GM21515 (cell line): ENCODE data around the gene LBP.
"Not testable (repeated sequence)": the region's sequence is repeated elsewhere in the genome, so short reads cannot be mapped to it uniquely, and the experiment has no call there.

Experiments
- ATAC-seq: cut with Tn5 transposase; IDR thresholded peaks from one replicate; pipeline ENCODE4 v1.9.1; 2021; ENCODE audit not compliant: unreplicated experiment

Gene LBP

GRCh38 chr20:38393259-38393658 is 47.0 kb downstream of the LBP start:
- ATAC-seq: no peak

- no peak for ATAC-seq
These were observed 48.9 kb downstream of the LBP start for GRCh38 chr20:38395165-38395564.

GRCh38 chr20:38395751-38396395 is 49.6 kb downstream of the LBP start:
- ATAC-seq: not testable (repeated sequence)

- no peak for ATAC-seq
These were observed 55.8 kb downstream of the LBP start for GRCh38 chr20:38402089-38402488.

- no peak for ATAC-seq
These were observed 56.5 kb downstream of the LBP start for GRCh38 chr20:38402816-38403215.

GRCh38 chr20:38404016-38404415 is 57.7 kb downstream of the LBP start:
- ATAC-seq: no peak

GRCh38 chr20:38405132-38405531 is 58.9 kb downstream of the LBP start:
- no peak for ATAC-seq

GRCh38 chr20:38406476-38406875 is 60.2 kb downstream of the LBP start:
- no peak for ATAC-seq

GRCh38 chr20:38407321-38407720 is 61.0 kb downstream of the LBP start:
- ATAC-seq: no peak

GRCh38 chr20:38407822-38408221 is 61.5 kb downstream of the LBP start:
- not testable (repeated sequence) for ATAC-seq

- no peak for ATAC-seq
These were observed 66.7 kb downstream of the LBP start for GRCh38 chr20:38412877-38413577.

GRCh38 chr20:38414769-38415450 is 68.6 kb downstream of the LBP start:
- no peak for ATAC-seq

- no peak for ATAC-seq
These were observed 72.4 kb downstream of the LBP start for GRCh38 chr20:38418509-38419204.

- no peak for ATAC-seq
These were observed 74.3 kb downstream of the LBP start for GRCh38 chr20:38420388-38421085.

GRCh38 chr20:38421915-38422314 is 75.6 kb downstream of the LBP start:
- no peak for ATAC-seq

- no peak for ATAC-seq
These were observed 77.3 kb downstream of the LBP start for GRCh38 chr20:38423541-38423940.

- no peak for ATAC-seq
These were observed 78.1 kb downstream of the LBP start for GRCh38 chr20:38424401-38424800.

- ATAC-seq: no peak
These were observed 80.0 kb downstream of the LBP start for GRCh38 chr20:38426006-38426897.
